Stomach (tissue), 4 donors: ENCODE data around the gene JMJD1C.

ENCODE experiments used
- CTCF ChIP-seq, 7 experiments: fragments of 450-650 bp in 4 of 7; fragments of 200-600 bp in 3 of 7; sonication (generic) in 3 of 7; IDR thresholded peaks; one replicate each; pipeline ENCODE4 v1.5.1; 2016 to 2019; ENCODE audit warnings: antibody characterized with exemption in 7 of 7, control low read depth in 2 of 7, mild to moderate bottlenecking in 1 of 7
- EP300 ChIP-seq: sonication (generic); formaldehyde crosslinking; IDR thresholded peaks from one replicate; pipeline ENCODE4 v1.6.1; 2017; ENCODE audit warnings: antibody characterized with exemption
- POLR2A ChIP-seq, 4 donors: fragments of 450-650 bp; IDR thresholded peaks; one replicate each; pipeline ENCODE4 v1.6.1; 2016; ENCODE audit warnings: antibody characterized with exemption in 4 of 4, control low read depth in 2 of 4, mild to moderate bottlenecking in 1 of 4, moderate library complexity in 1 of 4
- POLR2AphosphoS5 ChIP-seq, 3 donors: sonication (generic); formaldehyde crosslinking; IDR thresholded peaks; one replicate each; pipeline ENCODE4 v1.6.1; 2016; ENCODE audit warnings: antibody characterized with exemption in 3 of 3

DNA sequence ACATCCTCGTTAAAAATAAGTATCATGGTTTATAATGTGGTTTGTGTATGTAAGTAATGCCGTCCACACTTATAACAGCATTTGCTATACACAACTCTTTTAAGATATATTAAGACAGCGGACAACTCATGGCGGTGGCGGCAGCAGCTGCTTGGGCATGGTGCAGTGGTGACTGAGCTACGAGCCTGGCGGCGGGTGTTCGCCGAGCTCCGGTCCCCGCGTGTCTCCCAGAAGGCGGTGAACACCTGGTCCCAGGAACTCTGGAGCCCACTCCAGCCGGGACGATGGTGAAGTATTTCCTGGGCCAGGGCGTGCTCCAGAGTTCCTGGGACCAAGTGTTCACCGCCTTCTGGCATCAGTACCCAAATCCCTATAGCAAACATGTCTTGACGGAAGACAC lies 38.8 kb downstream of the JMJD1C start:
- no peak for TF ChIP-seq CTCF (IDR thresholded peaks at IDR 0.05)
- TF ChIP-seq POLR2AphosphoS5 (IDR thresholded peaks at IDR 0.05), result no peak
- no peak for TF ChIP-seq POLR2A (IDR thresholded peaks at IDR 0.05)
- no peak for TF ChIP-seq EP300
